Measurements from ENCODE around the gene RAB8B. TPM values are rescaled to one million over a fixed set of nuclear protein-coding genes. Genes with fewer than 3 reads are reported as not detected.

RAB8B gene
- polyA plus RNA-seq, 3 donors: 22.0 to 77.3 (median 58.9) TPM

GRCh38 chr15:63145426-63145825 is 44.0 kb upstream of the RAB8B start:
- H3K36me3 Mint-ChIP-seq: peaks cover 48 to 85% of the 10 kb centered on the region in 2 donors
- Histone ChIP-seq H4K20me1 (ENCODE audit: insufficient read depth, low read length) (peaks cover 25% of the 10 kb centered on the region), H3K9me3 (replicated peaks in 1 of 2; ENCODE audit: control insufficient read depth in 1 of 2, insufficient read depth in 1 of 2, low read length in 2 of 2) (no peaks in the 10 kb centered on the region), H3K27me3 (ENCODE audit: control insufficient read depth in 2 of 2, insufficient read depth in 2 of 2, low read length in 2 of 2) (no peaks in the 10 kb centered on the region), H2AFZ (ENCODE audit: insufficient read depth, low read depth, low read length, poor library complexity, severe bottlenecking) (no peak overlapping the region), H3K4me3 (replicated peaks in 1 of 3; ENCODE audit: low read depth in 2 of 3, low read length in 3 of 3) (no peak overlapping the region), H3K4me2 (replicated peaks; ENCODE audit: extremely low read depth, low read length, poor library complexity, severe bottlenecking) (no peak overlapping the region), H3K36me3 (replicated peaks in 1 of 2; ENCODE audit: control insufficient read depth in 1 of 2, insufficient read depth in 2 of 2, low read length in 2 of 2) (peaks cover 23 to 86% of the 10 kb centered on the region in 2 donors), H3K4me1 (ENCODE audit: control insufficient read depth in 1 of 2, insufficient read depth in 2 of 2, low read length in 2 of 2) (no peaks in the 10 kb centered on the region), H3K27ac (ENCODE audit: low read depth in 1 of 2, low read length in 2 of 2) (no peak overlapping the region), H3K9ac (ENCODE audit: insufficient read depth, low read length, poor library complexity, severe bottlenecking) (no peak overlapping the region), H3K79me2 (ENCODE audit: insufficient read depth, low read length) (no peaks in the 10 kb centered on the region)
- H3K9me3 Mint-ChIP-seq: peaks cover 0 to 9% (median 0%) of the 10 kb centered on the region in 7 donors
- no peak for TF ChIP-seq CTCF (IDR thresholded peaks at IDR 0.05)
- peaks cover 0 to 1% (median 0%) of the 10 kb centered on the region in 3 donors for H3K27me3 Mint-ChIP-seq (ENCODE audit: low read depth in 3 of 3)
- H3K4me1 Mint-ChIP-seq: peaks cover 4% of the 10 kb centered on the region
- no peak for DNase-seq
- no CpG with 5 or more reads among the region's 2 CpGs for WGBS (ENCODE audit: insufficient coverage)
- intact Hi-C loops (cut with micrococcal nuclease): no loop called here
- no peak overlapping the region for H3K4me3 Mint-ChIP-seq
- H3K27ac Mint-ChIP-seq: no peak overlapping the region

- Mint-ChIP-seq H3K4me3 (no peak overlapping the region), H3K9me3 (peaks cover 0 to 9% (median 0%) of the 10 kb centered on the region in 7 donors), H3K4me1 (peaks cover 4% of the 10 kb centered on the region), H3K27ac (peak overlapping the region in 1 of 7 donors; percentile 57), H3K36me3 (peaks cover 40 to 77% of the 10 kb centered on the region in 2 donors), H3K27me3 (ENCODE audit: low read depth in 3 of 3) (peaks cover 0 to 1% (median 0%) of the 10 kb centered on the region in 3 donors)
- Histone ChIP-seq H2AFZ (ENCODE audit: insufficient read depth, low read depth, low read length, poor library complexity, severe bottlenecking) (no peak overlapping the region), H3K27ac (ENCODE audit: low read depth in 1 of 2, low read length in 2 of 2) (no peak overlapping the region), H3K4me3 (replicated peaks in 1 of 3; ENCODE audit: low read depth in 2 of 3, low read length in 3 of 3) (no peak overlapping the region), H3K9me3 (replicated peaks in 1 of 2; ENCODE audit: control insufficient read depth in 1 of 2, insufficient read depth in 1 of 2, low read length in 2 of 2) (no peaks in the 10 kb centered on the region), H3K79me2 (ENCODE audit: insufficient read depth, low read length) (no peaks in the 10 kb centered on the region), H3K27me3 (ENCODE audit: control insufficient read depth in 2 of 2, insufficient read depth in 2 of 2, low read length in 2 of 2) (no peaks in the 10 kb centered on the region), H4K20me1 (ENCODE audit: insufficient read depth, low read length) (peaks cover 17% of the 10 kb centered on the region), H3K4me2 (replicated peaks; ENCODE audit: extremely low read depth, low read length, poor library complexity, severe bottlenecking) (no peak overlapping the region), H3K36me3 (replicated peaks in 1 of 2; ENCODE audit: control insufficient read depth in 1 of 2, insufficient read depth in 2 of 2, low read length in 2 of 2) (peaks cover 14 to 79% of the 10 kb centered on the region in 2 donors), H3K4me1 (ENCODE audit: control insufficient read depth in 1 of 2, insufficient read depth in 2 of 2, low read length in 2 of 2) (no peaks in the 10 kb centered on the region), H3K9ac (ENCODE audit: insufficient read depth, low read length, poor library complexity, severe bottlenecking) (no peak overlapping the region)
- intact Hi-C loops (cut with micrococcal nuclease): no loop called here
- no peak for DNase-seq
- no peak for TF ChIP-seq CTCF (IDR thresholded peaks at IDR 0.05)
- WGBS (ENCODE audit: insufficient coverage): 48% methylated on average over 3 of the region's 3 CpGs
These were observed 42.7 kb upstream of the RAB8B start for GRCh38 chr15:63146684-63147083.
